Endodermal cell (in vitro differentiated cells): ENCODE data around the gene NCCRP1. TPM values are rescaled to one million over a fixed set of nuclear protein-coding genes. Genes with fewer than 3 reads are reported as not detected.
"Not testable (repeated sequence)": the region's sequence is repeated elsewhere in the genome, so short reads cannot be mapped to it uniquely, and the experiment has no call there.

Experiments used
- DNase-seq: peaks from one replicate; pipeline ENCODE4 v3.0.0-alpha.2; 2017
- H3K27ac ChIP-seq: 2 replicates; pipeline ENCODE4 v1.5.1; 2013; ENCODE audit warnings: mild to moderate bottlenecking, low read depth, low read length, moderate library complexity
- H3K27me3 ChIP-seq: 2 replicates; pipeline ENCODE4 v1.6.1; 2013; ENCODE audit warnings: mild to moderate bottlenecking, low read length, moderate library complexity; ENCODE audit not compliant: insufficient read depth, control insufficient read depth, poor library complexity, severe bottlenecking
- H3K36me3 ChIP-seq: 2 replicates; pipeline ENCODE4 v1.7.0; 2013; ENCODE audit warnings: mild to moderate bottlenecking, low read length, moderate library complexity; ENCODE audit not compliant: control insufficient read depth, insufficient read depth
- H3K4me1 ChIP-seq: one replicate; pipeline ENCODE4 v1.7.0; 2013; ENCODE audit warnings: low read length; ENCODE audit not compliant: control insufficient read depth, insufficient read depth
- H3K4me3 ChIP-seq: 2 replicates; pipeline ENCODE4 v1.5.1; 2013; ENCODE audit warnings: mild to moderate bottlenecking, low read length, moderate library complexity
- H3K9ac ChIP-seq: 2 replicates; pipeline ENCODE4 v1.6.1; 2013; ENCODE audit warnings: mild to moderate bottlenecking, low read length, moderate library complexity; ENCODE audit not compliant: poor library complexity, severe bottlenecking; ENCODE audit errors: extremely low read depth
- H3K9me3 ChIP-seq: 2 replicates; pipeline ENCODE4 v1.6.1; 2013; ENCODE audit warnings: mild to moderate bottlenecking, low read length, moderate library complexity; ENCODE audit not compliant: control insufficient read depth
- H3K27ac Mint-ChIP-seq: 2 replicates; pipeline ENCODE4 v1.8.0; 2020; ENCODE audit warnings: mixed read lengths
- H3K27me3 Mint-ChIP-seq: 2 replicates; pipeline ENCODE4 v1.8.0; 2021; ENCODE audit warnings: mild to moderate bottlenecking, mixed read lengths; ENCODE audit not compliant: insufficient read depth
- H3K36me3 Mint-ChIP-seq: 2 replicates; pipeline ENCODE4 v1.8.0; 2020; ENCODE audit warnings: low read depth, mixed read lengths
- H3K4me1 Mint-ChIP-seq: 2 replicates; pipeline ENCODE4 v1.8.0; 2020; ENCODE audit warnings: mixed read lengths
- H3K4me3 Mint-ChIP-seq: 2 replicates; pipeline ENCODE4 v1.8.0; 2020; ENCODE audit warnings: mild to moderate bottlenecking, moderate library complexity, mixed read lengths
- H3K9me3 Mint-ChIP-seq: 2 replicates; pipeline ENCODE4 v1.8.0; 2020; ENCODE audit warnings: mild to moderate bottlenecking, mixed read lengths
- WGBS, 2 experiments: methylation state at CpG; one replicate each; pipeline versions ENCODE4 v1.1.5 to v1.1.7; 2013; ENCODE audit warnings: missing lambda C conversion rate in 2 of 2, mixed read lengths in 1 of 2; ENCODE audit not compliant: insufficient coverage in 1 of 2, insufficient read length in 1 of 2; 5-methylcytosine and 5-hydroxymethylcytosine counted together
- total RNA-seq, 2 donors: library from RNA; stranded (reverse); fragmentation: NEBNext Ultra II Directional in 1 of 2; extraction: Animal tissue kit (Norgen Biotek cat#: 25700) in 1 of 2; gene quantifications; 2 replicates in 1 of 2; 3 replicates in 1 of 2; pipeline ENCODE4 v1.2.1, GENCODE V29; 2021
- TF ChIP-seq, protein P1 (sequence below): fragments of 200-600 bp; sonication (generic); conservative IDR thresholded peaks from 2 replicates; pipeline ENCODE4 v1.5.0; 2021; ENCODE audit warnings: antibody characterized with exemption, mild to moderate bottlenecking

The NCCRP1 gene
- total RNA-seq, 2 donors from 2014 or later = 0.40 to 0.53 TPM

DNA sequence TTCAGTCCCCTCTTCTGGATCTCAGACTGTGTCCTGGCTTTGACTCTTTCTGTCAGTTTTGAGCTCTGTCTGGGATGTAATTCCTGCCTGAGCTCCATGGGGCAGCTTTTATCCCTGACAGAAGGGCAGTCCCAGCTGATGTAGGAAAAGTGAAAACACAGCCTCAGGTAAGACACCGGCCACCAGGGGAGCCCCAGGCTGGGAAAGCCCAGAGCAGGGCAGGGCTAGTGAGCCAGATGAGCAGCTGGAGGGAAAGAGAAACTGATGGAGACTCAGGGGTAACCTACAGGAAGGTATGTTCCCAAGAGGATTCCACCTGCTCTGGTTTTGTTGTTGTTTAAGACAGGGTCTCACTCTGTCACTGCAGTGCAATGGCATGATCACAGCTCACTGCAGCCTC lies 48.4 kb downstream of the NCCRP1 start:
- not testable (repeated sequence) for H3K4me1 Mint-ChIP-seq, H3K4me3 ChIP-seq, H3K36me3 ChIP-seq, H3K9me3 Mint-ChIP-seq, H3K9me3 ChIP-seq, H3K36me3 Mint-ChIP-seq, DNase-seq, H3K4me3 Mint-ChIP-seq, H3K4me1 ChIP-seq, H3K27ac ChIP-seq, H3K27ac Mint-ChIP-seq, H3K9ac ChIP-seq
- TF ChIP-seq, protein P1, sequence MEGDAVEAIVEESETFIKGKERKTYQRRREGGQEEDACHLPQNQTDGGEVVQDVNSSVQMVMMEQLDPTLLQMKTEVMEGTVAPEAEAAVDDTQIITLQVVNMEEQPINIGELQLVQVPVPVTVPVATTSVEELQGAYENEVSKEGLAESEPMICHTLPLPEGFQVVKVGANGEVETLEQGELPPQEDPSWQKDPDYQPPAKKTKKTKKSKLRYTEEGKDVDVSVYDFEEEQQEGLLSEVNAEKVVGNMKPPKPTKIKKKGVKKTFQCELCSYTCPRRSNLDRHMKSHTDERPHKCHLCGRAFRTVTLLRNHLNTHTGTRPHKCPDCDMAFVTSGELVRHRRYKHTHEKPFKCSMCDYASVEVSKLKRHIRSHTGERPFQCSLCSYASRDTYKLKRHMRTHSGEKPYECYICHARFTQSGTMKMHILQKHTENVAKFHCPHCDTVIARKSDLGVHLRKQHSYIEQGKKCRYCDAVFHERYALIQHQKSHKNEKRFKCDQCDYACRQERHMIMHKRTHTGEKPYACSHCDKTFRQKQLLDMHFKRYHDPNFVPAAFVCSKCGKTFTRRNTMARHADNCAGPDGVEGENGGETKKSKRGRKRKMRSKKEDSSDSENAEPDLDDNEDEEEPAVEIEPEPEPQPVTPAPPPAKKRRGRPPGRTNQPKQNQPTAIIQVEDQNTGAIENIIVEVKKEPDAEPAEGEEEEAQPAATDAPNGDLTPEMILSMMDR = peak; percentile 27
- no CpG with 5 or more reads among the region's 1 CpG for WGBS, 2 experiments
- H3K27me3 Mint-ChIP-seq = peaks cover 69% of the 10 kb centered on the region
- peaks cover 42% of the 10 kb centered on the region for H3K27me3 ChIP-seq

DNA sequence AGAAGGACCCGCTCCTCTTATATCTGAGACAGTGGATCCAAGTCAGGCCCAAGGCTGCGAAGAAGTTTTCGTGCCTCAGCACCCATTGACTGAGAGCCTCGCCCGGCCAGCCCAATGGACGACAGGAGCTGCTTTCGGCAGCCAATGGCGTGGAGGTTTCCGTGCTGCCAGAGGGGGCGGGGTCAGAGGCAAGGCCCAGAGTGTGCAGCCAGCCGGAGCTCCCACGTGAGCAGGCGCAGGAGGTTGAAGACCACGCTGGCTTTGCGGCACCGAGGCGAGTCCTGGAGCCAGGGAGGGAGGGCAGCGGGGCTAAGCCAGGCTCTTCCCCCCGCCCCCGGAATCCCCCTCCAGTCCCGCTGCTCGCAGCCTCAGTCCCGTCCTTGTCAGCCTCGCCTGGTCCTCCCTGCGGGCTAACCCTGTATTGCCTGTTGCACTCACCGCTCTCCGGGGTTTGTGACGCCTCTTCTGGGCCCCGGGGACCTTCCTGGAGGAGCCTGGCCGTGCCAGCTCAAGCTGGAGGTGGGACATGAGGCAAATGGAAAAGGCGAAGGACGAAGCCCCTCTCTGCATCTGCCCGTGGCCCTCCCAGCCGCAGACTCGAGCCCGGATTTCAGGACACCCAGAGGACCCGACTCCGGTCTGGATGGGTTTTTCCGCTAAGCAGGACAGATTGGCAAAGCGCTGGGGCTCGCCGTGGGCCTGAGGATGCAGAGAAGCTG lies 50.3 kb downstream of the NCCRP1 start:
- TF ChIP-seq, protein P1 = no peak
- DNase-seq = peak; percentile 90
- H3K27me3 Mint-ChIP-seq = peaks cover 76% of the 10 kb centered on the region
- 26 to 29% methylated on average over 37 to 42 of the region's 42 CpGs for WGBS, 2 experiments
- no peaks in the 10 kb centered on the region for H3K9me3 Mint-ChIP-seq
- H3K27me3 ChIP-seq = peaks cover 52% of the 10 kb centered on the region
- no peaks in the 10 kb centered on the region for H3K36me3 ChIP-seq
- H3K36me3 Mint-ChIP-seq = no peaks in the 10 kb centered on the region
- no peak overlapping the region for H3K4me3 ChIP-seq
- no peak overlapping the region for H3K27ac Mint-ChIP-seq
- H3K4me1 ChIP-seq = no peaks in the 10 kb centered on the region
- H3K9ac ChIP-seq = no peak overlapping the region
- no peaks in the 10 kb centered on the region for H3K9me3 ChIP-seq
- H3K27ac ChIP-seq = no peak overlapping the region
- H3K4me3 Mint-ChIP-seq = no peak overlapping the region
- H3K4me1 Mint-ChIP-seq = no peaks in the 10 kb centered on the region

DNA sequence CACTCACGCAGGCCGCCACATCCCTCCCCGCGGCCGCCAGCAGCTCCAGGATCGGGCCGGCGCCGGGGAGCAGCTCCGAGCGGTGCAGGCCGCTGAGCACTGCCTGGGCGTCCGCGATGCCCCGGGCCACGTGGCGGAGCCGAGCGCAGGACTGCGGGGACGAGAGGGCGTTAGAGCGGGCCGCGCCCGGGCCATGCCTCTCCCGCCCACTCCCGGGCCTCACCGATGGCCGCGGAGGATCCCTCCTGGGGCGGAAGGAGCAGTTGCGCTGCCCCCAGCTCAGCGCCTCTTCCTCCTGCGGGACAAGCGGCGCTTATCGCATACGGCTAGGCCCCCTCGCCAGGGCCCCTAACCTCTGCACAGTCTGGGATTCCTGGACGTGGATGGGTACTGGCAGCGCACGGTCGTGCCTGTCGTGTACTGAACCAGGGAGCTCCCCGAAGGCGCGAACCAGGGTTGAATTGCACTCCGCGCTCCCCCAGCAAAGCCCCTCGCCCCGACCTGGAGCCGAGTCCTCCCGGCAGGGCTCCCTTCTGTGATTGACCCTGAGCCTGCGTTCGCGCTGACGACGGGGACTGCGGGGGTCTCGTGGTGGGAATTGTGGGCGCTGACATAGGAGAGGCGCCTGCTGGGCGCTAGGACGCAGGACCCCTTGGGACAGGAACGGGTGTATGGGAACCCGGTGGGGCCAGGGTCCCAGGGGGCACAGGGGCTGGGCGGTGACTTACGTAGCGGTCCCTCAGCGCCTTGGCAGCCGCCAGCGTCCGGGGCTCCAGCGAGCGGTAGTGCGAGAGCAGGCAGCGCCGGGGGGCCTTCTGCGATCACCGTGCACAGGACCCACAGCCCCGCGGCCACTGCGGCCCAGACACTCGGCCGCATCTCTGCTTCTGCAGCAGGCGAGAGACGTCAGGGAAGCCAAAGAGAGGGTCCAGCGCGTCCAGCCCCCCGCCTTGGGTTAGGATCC lies 51.2 kb downstream of the NCCRP1 start:
- Histone ChIP-seq H3K4me1 (no peaks in the 10 kb centered on the region), H3K9me3 (no peaks in the 10 kb centered on the region), H3K27ac (no peak overlapping the region), H3K36me3 (no peaks in the 10 kb centered on the region), H3K9ac (no peak overlapping the region), H3K27me3 (peaks cover 52% of the 10 kb centered on the region), H3K4me3 (no peak overlapping the region)
- peak; percentile 79 for DNase-seq
- no peak overlapping the region for H3K4me3 Mint-ChIP-seq
- WGBS, 2 experiments = 18 to 24% methylated on average over 66 to 92 of the region's 92 CpGs
- no peaks in the 10 kb centered on the region for H3K4me1 Mint-ChIP-seq
- H3K27ac Mint-ChIP-seq = no peak overlapping the region
- H3K9me3 Mint-ChIP-seq = no peaks in the 10 kb centered on the region
- no peaks in the 10 kb centered on the region for H3K36me3 Mint-ChIP-seq
- H3K27me3 Mint-ChIP-seq = peaks cover 79% of the 10 kb centered on the region
- TF ChIP-seq, protein P1 = no peak
